ENCODE measurements around the gene ZDHHC8.
"Not testable (repeated sequence)": the region's sequence is repeated elsewhere in the genome, so short reads cannot be mapped to it uniquely, and the experiment has no call there.

ZDHHC8 gene

DNA sequence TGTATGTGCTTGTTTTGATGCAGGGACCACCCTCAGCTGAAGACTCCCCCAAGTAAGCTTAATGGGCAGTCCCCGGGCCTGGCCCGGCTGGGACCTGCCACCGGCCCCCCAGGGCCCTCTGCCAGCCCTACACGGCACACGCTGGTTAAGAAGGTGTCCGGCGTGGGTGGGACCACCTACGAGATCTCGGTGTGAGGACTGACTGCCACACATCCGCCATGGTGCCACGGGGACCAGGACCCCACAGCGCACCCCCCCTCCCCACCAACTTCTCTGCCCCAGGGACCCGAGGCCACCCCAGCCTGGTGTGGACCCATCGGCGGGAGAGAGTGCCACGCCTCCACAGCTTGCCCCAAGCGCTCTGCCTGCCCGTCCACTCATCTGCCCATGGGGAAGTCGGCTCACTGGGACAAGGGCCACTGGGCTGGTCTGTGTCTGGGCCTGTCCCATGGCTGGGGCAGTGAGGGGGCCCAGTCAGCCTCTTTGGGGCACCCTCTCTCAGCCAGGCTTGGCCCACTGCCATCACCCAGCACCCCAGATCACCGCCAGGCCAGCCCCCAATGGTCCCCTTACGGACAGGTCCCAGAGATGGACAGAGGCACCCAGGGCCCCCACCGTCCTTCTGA is 13.7 kb downstream of the ZDHHC8 start:
- no peak for DNase-seq (ENCODE audit: low read depth)

DNA sequence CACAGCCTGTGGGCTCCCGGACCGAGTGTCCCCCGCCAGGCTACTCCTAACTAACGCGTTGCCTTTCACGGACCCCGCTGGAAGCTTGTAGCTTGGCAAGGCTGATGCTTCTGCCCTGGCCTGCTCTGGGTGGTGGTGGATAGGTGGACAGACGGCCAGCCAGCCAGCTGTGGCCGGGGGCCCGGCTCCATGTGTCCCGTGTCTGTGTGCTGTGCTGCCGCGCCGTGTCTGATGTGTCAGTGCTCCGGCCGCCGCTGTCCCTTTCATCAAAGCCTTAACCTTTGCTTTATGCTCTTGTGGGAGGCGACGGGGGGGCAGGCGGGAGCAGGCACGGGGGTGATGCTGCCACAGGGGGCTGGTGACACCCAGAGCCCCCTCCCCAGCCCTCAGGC is 14.2 kb downstream of the ZDHHC8 start:
- DNase-seq (ENCODE audit: low read depth): no peak

DNA sequence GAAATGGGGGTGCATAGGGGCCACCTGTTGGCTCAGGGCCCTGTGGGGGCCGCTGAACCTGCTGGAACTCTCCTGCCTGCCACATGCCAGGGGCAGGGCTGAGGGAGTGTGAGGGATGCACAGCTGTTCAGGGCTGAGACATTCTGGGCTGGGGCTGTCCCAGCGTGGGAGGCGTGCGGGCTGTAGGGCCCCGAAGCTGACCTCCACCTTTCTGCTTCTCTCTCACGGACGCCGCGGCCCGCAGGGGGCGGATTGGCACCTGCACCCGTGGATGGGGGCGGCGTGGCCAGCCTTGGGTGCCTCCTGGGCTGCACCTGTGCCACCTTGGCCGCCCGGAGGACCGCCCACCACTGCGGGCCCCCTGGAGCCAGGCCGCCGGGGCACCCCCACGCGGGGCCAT is 15.2 kb downstream of the ZDHHC8 start:
- no peak for DNase-seq (ENCODE audit: low read depth)

DNA sequence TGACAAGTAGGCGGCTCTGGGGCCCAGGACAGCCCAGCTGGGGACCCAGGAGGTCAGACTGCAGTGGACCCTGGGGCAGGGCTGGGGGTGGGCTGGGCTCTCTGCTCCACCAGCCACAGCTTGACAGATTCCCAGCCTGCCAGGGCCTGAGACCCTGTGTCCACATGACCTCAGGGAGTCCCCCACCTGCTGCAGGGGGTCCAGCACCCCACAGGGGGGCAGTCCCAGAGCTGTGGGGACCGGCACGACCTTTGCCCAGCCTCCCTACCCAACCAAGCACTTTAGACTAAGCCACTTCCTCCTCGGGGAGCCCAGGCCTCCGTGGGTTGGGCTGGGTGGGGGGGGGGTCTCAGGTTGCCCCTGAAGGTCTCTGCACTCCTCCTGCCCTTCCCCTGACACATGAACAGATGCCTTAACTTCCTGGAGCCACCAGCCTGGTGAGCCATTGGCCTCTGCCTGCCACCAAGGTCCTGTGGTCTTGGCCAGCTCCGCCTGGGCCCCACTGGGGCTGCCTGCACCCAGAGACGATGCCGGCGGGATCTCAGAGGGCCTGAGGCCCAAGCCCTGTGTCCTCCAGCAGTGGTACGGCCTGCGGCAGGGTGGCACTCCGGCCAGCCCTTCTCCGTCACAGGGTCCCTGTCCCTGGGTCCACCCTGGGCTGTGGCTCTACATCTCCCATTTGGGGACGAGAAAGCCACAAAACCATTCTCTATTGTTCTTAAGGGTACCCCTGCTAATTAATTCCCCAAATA is 15.8 kb downstream of the ZDHHC8 start:
- no peak for DNase-seq (ENCODE audit: low read depth)

DNA sequence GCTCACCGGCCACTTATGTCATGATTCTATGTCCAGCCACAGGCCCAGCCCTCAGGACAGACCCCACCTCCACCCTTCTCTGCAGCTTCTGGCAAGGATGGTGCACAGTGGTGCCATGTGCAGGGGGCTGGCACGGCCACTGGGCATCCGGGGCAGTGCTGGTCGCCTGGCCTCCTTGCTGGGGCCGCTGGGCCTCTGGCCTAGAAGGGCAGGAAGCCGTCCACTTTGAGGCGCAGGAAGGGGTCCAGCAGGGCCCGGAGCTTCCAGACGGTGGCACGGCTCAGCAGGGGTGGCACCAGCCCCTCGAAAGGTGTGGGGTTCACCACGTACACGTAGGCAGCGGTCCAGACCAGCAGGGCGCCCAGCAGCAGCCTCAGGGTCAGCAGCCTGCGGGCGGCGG is 16.8 kb downstream of the ZDHHC8 start:
- no peak for DNase-seq (ENCODE audit: low read depth)

DNA sequence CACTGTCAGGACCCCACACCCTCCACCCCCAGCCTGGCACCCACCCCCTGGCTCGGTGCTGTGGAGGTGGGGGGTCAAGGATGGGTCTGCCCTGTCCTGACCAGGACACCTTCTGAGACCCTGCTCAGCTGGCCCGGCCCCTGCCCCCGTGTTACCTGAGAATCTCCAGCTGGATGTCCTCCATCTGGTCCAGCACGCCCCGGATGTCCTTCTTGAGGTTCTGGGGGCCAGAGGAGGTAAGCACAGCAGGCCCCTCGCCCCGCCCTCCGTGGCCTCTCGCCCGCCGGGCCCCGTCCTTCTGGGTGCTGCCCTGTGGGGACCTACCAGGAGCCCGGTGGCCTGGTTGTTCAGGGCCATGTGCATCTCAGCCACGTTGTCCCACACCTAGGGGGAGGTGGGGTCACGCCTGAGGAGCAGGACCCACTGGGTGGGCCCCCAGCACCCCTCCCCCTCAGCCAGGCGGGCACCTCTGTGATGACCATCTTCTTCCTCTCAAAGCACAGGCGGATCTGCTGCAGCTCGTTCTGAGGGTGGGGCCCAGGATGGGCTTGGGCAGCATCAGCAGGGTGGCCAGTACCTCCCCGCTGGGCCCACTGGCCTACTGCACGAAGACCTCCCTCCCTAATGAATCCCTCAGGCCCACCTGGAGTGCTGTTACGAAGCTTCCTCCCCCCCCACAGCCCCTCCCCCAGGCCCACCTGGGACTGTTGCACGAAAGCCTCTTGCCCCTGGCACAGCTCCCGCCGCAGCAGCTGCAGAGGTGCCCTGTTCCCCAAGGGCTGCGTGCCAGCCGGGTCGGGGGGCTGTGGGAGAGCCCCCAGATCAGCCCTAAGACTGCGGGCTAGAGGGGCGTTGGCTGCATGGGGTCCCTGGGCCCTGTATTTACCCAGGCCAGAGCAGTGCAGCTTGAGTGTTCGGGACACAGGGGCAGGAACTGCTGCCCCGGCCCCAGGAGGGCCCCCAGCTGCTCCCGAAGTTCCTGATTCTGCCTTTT is 17.9 kb downstream of the ZDHHC8 start:
- DNase-seq (ENCODE audit: low read depth): no peak

DNA sequence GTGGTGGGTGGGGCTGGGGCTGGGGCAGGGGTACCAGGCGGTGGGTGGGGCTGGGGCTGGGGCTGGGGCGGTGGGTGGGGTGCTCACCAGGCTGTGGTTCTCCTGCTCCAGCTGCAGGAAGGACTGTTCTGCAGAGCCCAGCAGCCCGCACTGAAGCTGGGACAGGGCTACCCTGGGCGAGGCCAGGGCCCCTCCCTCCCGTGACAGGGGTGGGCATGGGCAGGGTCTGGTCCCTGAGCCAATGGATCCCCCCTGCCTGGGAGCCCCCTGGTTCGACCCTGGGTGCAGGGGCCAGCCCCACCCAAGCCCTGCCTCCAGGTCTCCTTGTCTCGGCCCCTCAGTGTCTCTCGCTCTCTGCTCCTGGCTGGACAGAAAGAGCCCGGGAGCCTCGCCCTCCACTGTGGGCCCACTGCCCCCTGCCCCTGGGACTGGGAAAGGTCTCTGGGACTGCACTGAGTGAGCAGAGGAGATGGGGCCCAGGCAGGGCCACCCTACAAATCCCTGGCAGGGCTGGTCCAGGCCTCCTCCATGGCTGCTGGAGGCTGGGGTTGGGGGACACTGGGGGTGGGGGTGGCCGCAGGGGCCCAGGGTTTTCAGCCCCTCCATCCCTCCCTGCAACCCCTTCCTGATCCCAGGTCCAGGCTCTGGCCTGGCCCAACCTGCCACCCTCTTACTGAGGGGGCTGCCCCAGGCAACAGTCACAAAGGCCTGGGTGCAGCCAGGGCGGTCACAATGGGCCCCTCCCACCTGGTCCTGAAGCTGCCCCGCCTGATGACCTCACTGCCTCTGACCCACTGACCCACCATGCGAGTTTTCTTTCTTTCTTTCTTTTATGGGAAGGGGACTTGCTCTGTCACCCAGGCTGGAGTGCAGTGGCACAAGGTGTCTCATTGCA is 19.0 kb downstream of the ZDHHC8 start, which contains the start of gene CCDC188:
CCDC188 (minus strand) TSS at position 675 of the 895 bp plus-strand sequence; CDS start at position 606, 69 bp downstream.
- no peak for DNase-seq (ENCODE audit: low read depth)

DNA sequence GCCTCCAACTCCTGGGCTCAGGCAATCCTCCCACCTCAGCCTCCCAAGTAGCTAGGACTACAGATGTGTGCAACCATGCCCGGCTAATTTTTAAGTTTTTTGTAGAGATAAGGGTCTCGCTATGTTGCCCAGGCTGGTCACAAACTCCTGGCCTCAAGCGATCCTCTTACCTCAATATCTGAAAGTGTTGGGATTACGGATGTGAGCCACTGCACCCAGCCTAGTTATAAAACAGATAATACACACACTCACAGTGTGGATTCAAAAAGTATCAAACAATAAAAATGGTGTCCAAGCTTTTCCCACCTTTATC is 19.6 kb downstream of the ZDHHC8 start:
- no peak for DNase-seq (ENCODE audit: low read depth)

DNA sequence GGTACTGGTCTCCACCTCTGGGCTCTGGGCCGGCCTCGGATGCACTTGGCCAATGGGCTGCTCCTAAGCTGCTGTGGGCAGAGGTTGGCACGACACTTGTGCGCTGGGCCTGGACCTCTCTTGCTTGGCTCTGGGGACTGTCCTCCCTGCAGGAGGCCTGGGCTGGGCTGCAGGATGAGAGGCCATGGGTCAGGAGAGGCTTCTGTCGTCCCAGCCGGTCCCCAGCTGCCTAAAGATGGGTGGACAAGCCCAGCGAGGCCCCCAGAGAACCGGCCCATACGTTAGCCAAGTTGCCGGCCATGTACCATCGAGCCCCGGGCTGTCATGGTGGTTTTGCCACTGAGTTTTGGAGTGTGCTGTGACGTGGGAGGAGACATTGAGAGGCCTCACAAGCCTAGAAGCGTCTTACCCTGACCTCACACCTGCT is 20.9 kb downstream of the ZDHHC8 start:
- no peak for DNase-seq (ENCODE audit: low read depth)

DNA sequence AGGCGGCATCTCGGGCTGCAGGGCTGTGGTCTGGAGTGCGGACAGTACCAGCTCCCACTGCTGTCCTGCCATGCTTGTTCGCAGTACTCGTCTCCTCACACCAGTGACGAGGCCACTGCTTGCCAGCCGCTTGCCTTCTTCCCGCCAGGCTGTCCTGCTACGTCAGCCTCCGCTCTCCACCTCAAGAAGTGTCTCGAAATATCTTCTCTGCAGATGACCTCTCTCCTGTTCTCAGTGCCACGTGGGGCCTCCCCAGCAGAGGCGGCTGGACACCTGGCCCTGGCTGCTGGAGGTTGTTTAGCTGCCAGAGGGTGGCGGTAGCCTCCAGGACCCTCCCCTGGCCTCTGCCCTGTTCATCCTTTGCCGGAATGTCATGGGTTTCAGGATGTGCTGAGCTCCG is 22.3 kb downstream of the ZDHHC8 start:
- no peak for DNase-seq (ENCODE audit: low read depth)

DNA sequence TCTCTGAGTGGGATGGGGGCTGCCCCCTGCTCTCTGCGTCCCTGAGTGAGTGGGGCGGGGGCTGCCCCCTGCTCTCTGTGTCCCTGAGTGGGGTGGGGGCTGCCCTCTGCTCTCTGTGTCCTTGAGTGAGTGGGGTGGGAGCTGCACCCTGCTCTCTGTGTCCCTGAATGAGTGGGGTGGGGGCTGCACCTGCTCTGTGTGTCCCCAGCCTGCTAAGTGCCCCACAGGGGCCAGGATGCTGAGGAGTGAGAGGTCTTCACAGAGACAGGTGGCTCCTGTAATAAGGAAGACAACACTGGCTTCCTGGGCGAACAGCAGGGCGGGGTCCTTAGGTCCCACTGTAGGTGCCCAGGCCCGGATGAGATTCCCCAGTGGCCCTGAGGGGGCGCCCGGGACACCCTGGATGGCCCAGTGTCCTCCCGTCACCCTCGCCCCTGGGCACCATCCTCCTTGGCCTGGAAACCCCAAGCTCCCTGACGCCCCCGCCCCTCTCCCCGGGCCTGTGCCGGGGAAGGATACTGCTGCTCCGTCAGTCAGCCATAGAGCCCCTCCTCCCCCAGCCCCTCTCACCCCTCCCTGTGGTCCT is 23.1 kb downstream of the ZDHHC8 start:
- no peak for DNase-seq (ENCODE audit: low read depth)

DNA sequence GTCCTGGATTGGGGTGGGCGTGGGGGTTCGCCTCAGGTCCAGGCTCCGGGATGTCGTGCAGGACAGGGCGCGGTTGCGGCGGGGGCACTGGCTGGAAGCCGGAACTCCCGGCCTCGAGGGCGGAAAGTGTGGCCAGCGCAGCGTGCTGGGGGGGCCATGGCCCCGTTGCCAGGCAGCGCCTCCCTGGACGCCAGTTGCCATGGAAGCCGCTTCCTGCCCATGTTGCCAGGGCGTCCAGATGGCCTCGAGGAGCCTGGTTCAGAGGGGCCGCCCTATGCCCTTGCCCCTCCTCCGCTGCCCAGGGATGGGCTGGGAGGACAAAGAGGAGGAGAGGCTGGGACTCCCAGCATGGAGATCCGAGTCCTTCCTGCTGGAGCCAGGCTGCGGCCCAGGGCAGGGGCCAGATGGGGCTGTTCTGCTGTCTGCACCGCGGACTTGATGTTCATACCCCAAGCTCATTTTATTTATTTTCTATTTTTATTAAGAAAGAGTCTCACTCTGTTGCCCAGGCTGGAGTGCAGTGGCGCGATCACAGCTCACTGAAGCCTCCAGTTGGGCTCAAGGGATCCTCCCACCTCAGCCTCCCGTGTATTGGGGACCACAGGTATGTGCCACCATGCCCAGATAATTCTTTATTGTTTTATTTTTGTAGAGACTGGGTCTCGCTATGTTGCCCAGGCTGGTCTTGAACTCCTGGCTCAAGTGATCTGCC is 23.9 kb downstream of the ZDHHC8 start:
- peak; percentile 49 for DNase-seq (ENCODE audit: low read depth)

DNA sequence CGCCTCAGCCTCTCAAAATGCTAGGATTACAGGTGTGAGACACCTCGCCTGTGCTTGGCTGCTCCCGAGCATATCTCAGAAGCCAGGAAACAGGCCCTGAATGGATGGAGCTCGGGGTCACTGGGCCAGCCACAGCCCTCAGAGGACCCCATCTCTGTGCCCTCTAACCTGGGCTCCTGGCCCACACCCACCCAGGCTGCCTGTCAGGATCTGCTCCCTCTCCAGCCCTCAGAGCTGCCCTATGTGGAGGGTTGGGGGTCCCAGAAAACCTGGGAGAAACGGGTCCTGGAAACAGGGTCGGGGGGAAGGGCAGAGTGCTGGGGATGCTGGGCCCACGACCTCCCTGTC is 24.4 kb downstream of the ZDHHC8 start:
- no peak for DNase-seq (ENCODE audit: low read depth)

DNA sequence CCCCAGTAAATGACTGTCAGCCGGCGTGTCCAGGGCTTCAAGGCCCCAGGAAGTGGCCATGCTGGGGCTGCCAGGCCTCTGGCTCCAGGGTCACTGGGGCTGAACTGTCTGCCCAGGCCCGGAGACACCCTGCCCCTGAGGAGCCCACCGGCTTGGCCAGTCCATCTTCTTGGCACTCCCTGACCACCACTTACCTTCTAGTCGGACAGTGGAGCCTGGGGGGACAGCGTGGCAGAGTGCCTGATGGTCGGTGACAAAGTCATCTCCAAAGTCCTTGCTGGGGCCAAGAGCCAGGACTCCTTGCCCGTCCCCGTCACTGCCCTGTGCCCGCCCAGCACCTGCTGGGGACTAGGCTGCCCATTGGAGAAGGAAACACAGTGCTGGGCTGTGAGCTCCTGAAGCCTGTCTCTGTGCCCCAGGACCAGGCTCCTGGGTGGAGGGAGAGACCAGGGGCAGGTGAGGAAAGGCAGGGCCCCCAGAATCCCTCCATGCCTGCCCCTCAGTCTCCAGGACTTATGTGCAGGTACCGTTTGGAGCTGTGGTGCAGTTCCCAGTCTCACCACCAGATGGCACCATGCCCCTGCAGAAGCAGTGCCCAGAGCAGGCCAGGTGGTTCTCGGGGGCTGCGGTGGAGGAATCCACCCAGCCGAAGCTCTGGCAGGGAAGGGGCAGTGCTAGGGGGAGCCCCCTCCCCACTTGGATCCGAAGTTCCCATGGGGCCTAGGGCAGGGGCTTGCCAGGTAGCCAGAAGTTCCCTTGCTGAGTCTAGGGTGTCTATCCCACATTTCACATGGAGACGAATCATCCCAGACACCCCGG is 25.2 kb downstream of the ZDHHC8 start:
- DNase-seq (ENCODE audit: low read depth): peak; percentile 34

DNA sequence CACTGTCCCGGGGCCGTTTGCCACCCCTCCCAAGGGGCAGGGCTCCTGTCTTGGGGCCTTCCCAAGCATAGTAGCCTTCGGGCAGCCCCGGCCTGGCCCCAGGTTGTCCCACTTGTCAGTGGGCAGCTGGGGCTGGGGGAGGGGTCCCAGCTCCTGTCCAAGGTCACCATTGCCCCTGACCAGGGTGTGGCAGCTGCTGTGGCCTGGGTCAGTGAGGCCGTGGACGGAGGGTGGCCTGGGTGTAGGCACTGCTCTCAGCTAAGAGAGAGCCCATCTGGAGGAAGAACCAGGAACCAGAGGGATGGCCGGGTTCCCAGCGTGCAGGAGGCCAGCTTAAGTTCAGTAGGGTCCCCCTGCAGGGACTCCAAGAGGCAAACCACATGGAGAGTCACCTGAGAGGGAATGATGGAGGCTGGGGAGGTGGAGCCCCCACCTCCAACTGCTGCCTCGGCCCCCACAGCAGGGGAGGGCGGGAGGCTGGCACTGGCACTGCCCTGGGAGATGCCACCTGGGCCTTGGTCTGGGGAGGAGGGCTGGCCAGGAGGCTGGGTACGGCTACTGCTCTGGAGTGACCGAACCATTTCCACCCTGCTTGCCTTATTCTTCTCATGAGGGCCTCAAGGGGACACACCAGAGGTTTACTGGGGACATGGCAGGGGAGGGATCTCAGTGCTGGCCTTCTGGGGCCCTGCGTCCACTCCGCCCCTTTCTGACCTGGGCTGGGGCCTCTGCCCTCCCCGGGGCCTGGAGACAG is 26.0 kb downstream of the ZDHHC8 start:
- DNase-seq (ENCODE audit: low read depth): no peak

DNA sequence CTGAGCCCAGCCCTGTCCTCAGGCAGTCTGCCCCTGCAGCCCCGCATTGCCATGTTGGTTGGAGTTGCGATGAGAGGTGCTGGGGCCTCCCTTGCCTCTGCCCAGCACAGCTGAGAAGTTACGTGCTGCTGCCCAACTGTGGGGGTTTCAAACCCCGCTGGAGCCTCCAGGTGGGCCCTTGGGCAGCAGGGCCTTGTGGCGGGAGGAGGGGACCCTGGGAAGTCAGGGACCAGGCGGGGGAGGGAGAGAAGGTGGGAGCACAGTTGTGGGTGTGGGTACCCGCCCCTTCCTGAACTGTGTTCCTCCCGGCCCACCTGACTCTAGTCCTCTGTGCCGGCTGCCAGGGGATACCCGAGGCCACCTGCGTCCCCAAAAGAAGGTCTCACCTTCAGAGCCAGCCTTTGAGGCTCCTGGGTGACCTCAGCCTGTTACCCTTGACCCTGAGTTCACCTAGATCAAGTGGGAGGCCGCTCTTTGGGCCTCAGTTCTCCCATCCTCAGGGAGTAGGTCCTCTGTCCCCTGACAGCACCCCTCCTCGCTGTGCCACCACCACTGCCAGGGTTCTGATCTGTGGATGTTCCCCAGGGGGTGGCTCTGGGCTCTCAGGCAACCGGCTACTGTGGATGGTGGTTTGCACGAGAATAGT is 26.9 kb downstream of the ZDHHC8 start:
- DNase-seq (ENCODE audit: low read depth): no peak

DNA sequence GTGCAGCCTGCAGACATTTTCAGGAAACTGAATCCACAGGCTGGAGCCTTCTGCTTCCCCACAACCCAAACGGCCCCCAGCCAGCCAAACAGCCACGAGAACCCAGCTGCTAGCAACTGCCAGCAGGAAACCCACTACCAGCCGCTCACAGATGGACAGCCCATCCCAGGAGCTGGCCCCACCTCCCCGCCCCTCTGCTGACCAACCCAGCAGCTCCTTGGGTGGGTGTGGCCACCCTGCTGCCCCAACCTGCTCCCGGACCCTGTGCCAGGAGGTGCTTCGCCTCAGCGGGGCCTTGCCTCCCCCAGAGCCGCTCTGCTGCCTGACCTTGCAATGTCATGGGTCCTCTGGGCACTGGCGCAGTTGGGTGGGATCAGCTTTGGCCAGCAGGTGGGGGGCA is 27.5 kb downstream of the ZDHHC8 start:
- no peak for DNase-seq (ENCODE audit: low read depth)

DNA sequence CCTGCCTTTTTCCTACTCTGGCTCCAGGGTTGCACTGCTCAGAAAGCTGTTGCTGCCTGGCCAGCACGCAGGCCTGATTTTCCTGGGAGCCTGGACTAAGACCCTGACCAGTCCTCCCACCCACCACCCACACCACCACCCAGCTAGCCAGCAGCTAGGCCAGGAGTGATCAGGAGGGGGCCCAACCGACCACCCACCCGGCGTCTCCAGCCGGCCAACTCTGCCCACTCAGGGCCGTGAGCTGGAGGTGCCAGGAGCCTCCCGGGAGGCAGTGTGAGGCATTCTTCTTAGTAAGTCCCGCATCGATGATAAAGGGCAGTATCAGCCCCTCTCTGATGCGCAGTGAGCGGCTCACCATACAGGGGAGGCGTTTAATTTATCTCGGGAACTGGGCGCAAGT is 27.9 kb downstream of the ZDHHC8 start:
- DNase-seq (ENCODE audit: low read depth): not testable (repeated sequence)

DNA sequence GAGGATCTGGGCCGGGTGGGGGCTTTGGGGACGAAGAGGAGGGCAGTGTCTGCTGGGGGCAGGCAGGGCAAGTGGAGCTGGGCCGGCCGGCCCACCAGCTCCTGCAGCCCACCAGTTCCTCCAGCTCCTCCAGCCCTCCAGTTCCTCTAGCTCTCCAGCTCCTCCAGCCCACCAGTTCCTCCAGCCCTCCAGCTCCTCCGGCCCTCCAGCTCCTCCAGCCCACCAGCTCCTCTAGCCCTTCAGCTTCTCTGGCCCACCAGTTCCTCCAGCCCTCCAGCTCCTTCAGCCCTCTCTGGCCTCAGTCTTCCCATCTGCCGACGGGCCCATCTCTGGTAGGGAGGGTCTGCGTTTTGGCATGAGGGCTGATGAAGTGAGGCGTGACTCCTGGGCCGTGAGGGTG is 28.4 kb downstream of the ZDHHC8 start:
- DNase-seq (ENCODE audit: low read depth): no peak

Measured in GM04504 (cell line).